Peyer's patch (tissue), 4 donors: Measurements from ENCODE around the gene FKBP11.

Experiments used
- POLR2A ChIP-seq, 2 donors: fragments of 450-650 bp; IDR thresholded peaks; one replicate each; pipeline ENCODE4 v1.5.1; 2017; ENCODE audit warnings: antibody characterized with exemption in 2 of 2, mild to moderate bottlenecking in 2 of 2, moderate library complexity in 2 of 2
- TF ChIP-seq, protein P1 (sequence below), 6 experiments: fragments of 450-650 bp in 4 of 6; fragments of 200-600 bp in 2 of 6; sonication (generic) in 1 of 6; IDR thresholded peaks; one replicate each; pipeline ENCODE4 v1.5.1; 2017 to 2019; ENCODE audit warnings: antibody characterized with exemption in 6 of 6, mild to moderate bottlenecking in 3 of 6, moderate library complexity in 1 of 6

DNA sequence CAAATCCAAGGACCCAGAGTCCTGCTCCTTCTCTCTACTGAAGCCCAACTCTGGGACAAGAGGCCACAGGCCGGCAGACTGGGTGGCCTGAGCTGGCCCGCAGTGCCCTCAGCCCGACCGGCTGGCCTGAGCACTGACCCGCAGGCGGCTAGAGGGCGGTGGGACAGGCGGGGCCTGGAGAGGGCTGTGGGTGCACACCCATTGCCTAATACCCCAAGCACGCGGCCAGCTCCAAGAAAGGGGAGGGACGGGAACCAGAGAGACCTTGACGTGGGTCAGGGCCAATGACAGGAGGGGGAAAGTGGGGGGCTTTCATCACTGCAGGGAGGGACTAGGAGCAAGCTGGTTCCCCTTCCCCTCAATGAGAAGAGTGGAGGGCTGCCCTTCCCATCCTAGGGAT, 48.2 kb upstream of the FKBP11 start:
- no peak for TF ChIP-seq POLR2A (IDR thresholded peaks at IDR 0.05)
- TF ChIP-seq, protein P1, sequence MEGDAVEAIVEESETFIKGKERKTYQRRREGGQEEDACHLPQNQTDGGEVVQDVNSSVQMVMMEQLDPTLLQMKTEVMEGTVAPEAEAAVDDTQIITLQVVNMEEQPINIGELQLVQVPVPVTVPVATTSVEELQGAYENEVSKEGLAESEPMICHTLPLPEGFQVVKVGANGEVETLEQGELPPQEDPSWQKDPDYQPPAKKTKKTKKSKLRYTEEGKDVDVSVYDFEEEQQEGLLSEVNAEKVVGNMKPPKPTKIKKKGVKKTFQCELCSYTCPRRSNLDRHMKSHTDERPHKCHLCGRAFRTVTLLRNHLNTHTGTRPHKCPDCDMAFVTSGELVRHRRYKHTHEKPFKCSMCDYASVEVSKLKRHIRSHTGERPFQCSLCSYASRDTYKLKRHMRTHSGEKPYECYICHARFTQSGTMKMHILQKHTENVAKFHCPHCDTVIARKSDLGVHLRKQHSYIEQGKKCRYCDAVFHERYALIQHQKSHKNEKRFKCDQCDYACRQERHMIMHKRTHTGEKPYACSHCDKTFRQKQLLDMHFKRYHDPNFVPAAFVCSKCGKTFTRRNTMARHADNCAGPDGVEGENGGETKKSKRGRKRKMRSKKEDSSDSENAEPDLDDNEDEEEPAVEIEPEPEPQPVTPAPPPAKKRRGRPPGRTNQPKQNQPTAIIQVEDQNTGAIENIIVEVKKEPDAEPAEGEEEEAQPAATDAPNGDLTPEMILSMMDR (IDR thresholded peaks at IDR 0.05) = no peak
